IMR-90 (cell line): ENCODE measurements around the gene SYNGR2. TPM values are rescaled to one million over a fixed set of nuclear protein-coding genes. Genes with fewer than 3 reads are reported as not detected.

Experiments
- ATAC-seq: fragments of 200-7000 bp; cut with Tn5 transposase; 2 replicates; pipeline ENCODE4 v1.9.1; 2020; ENCODE audit warnings: low read depth, mild to moderate bottlenecking, moderate library complexity
- BruUV-seq: library from RNA; stranded (reverse); fragments of 400-500 nt; replicated peaks from 2 replicates; lab custom pipeline; 2021; lab: Mats Ljungman, UMichigan
- CTCF ChIA-PET: fragments of 300-600 bp; formaldehyde crosslinking; extraction: SDS; loops from one replicate; lab custom pipeline; 2021; ENCODE audit warnings: antibody characterized with exemption; lab: Yijun Ruan, JAX
- POLR2A ChIA-PET: fragments of 300-600 bp; sonication (Branson Sonifier 250); formaldehyde crosslinking; loops from one replicate; lab custom pipeline; 2022; ENCODE audit warnings: antibody characterized with exemption; ENCODE audit not compliant: unreplicated experiment; lab: Charles Lee
- DNase-seq: peaks from one replicate; pipeline ENCODE4 v3.0.0; 2013
- H2AFZ ChIP-seq: replicated peaks from 2 replicates; pipeline ENCODE3; 2013; ENCODE audit warnings: low read length, mild to moderate bottlenecking; ENCODE audit not compliant: poor library complexity
- H2AK5ac ChIP-seq: 2 replicates; pipeline ENCODE4 v1.6.1; 2013; ENCODE audit warnings: low read depth, low read length, inconsistent platforms
- H2AK9ac ChIP-seq: replicated peaks from 2 replicates; pipeline ENCODE3; 2013; ENCODE audit warnings: mild to moderate bottlenecking, low read depth, low read length, moderate library complexity; ENCODE audit not compliant: poor library complexity
- H2BK120ac ChIP-seq: 2 replicates; pipeline ENCODE4 v1.6.1; 2013; ENCODE audit warnings: low read depth, low read length, inconsistent platforms
- H2BK15ac ChIP-seq: 3 replicates; pipeline ENCODE4 v1.6.1; 2013; ENCODE audit warnings: low read depth, low read length, inconsistent platforms
- H2BK20ac ChIP-seq: 2 replicates; pipeline ENCODE4 v1.6.1; 2013; ENCODE audit warnings: low read depth, mild to moderate bottlenecking, inconsistent platforms, low read length, moderate library complexity
- H2BK5ac ChIP-seq: 2 replicates; pipeline ENCODE4 v1.6.1; 2013; ENCODE audit warnings: mild to moderate bottlenecking, low read depth, low read length, inconsistent platforms; ENCODE audit not compliant: poor library complexity, severe bottlenecking
- H3K14ac ChIP-seq: replicated peaks from 2 replicates; pipeline ENCODE4 v1.6.1; 2013; ENCODE audit warnings: low read depth, low read length, inconsistent platforms
- H3K18ac ChIP-seq: 2 replicates; pipeline ENCODE4 v1.6.1; 2013; ENCODE audit warnings: low read depth, low read length, control low read depth
- H3K23ac ChIP-seq: 2 replicates; pipeline ENCODE4 v1.6.1; 2013; ENCODE audit warnings: low read depth, low read length, inconsistent platforms
- H3K27ac ChIP-seq: 2 replicates; pipeline ENCODE4 v1.5.1; 2013; ENCODE audit warnings: mild to moderate bottlenecking, control low read depth, low read length; ENCODE audit not compliant: insufficient read depth
- H3K27me3 ChIP-seq: 2 replicates; pipeline ENCODE4 v1.6.1; 2013; ENCODE audit warnings: low read length; ENCODE audit not compliant: control insufficient read depth, insufficient read depth
- H3K36me3 ChIP-seq: 2 replicates; pipeline ENCODE4 v1.6.1; 2013; ENCODE audit warnings: low read length, mixed read lengths; ENCODE audit not compliant: control insufficient read depth, insufficient read depth
- H3K4ac ChIP-seq: 2 replicates; pipeline ENCODE4 v1.6.1; 2013; ENCODE audit warnings: low read depth, low read length, inconsistent platforms
- H3K4me1 ChIP-seq: 2 replicates; pipeline ENCODE4 v1.6.1; 2013; ENCODE audit warnings: low read length, mixed read lengths; ENCODE audit not compliant: control insufficient read depth, insufficient read depth
- H3K4me2 ChIP-seq: 2 replicates; pipeline ENCODE4 v1.6.1; 2013; ENCODE audit warnings: low read depth, mild to moderate bottlenecking, control low read depth, low read length, moderate library complexity
- H3K4me3 ChIP-seq: 2 replicates; pipeline ENCODE4 v1.5.1; 2013; ENCODE audit warnings: low read depth, mild to moderate bottlenecking, control low read depth, low read length, moderate library complexity; ENCODE audit not compliant: insufficient read depth
- H3K56ac ChIP-seq: 2 replicates; pipeline ENCODE4 v1.6.1; 2013; ENCODE audit warnings: low read length, inconsistent platforms; ENCODE audit not compliant: insufficient read depth; ENCODE audit errors: extremely low read depth
- H3K79me1 ChIP-seq, 2 experiments: 2 replicates each; pipeline ENCODE4 v1.6.1; 2013; ENCODE audit warnings: low read length in 2 of 2, inconsistent platforms in 1 of 2, low read depth in 1 of 2
- H3K9ac ChIP-seq: 2 replicates; pipeline ENCODE4 v1.6.1; 2013; ENCODE audit warnings: low read depth, low read length, control low read depth
- H3K9me1 ChIP-seq: 2 replicates; pipeline ENCODE4 v1.6.1; 2013; ENCODE audit warnings: low read length, inconsistent platforms; ENCODE audit not compliant: insufficient read depth
- H3K9me3 ChIP-seq: 2 replicates; pipeline ENCODE4 v1.6.1; 2013; ENCODE audit warnings: low read length; ENCODE audit not compliant: control insufficient read depth, insufficient read depth
- H4K20me1 ChIP-seq: 2 replicates; pipeline ENCODE4 v1.6.1; 2013; ENCODE audit warnings: low read length, inconsistent platforms; ENCODE audit not compliant: insufficient read depth
- H4K5ac ChIP-seq: 2 replicates; pipeline ENCODE4 v1.6.1; 2013; ENCODE audit warnings: mild to moderate bottlenecking, low read depth, low read length, control low read depth
- H4K8ac ChIP-seq, 2 experiments: 2 replicates each; pipeline ENCODE4 v1.6.1; 2013; ENCODE audit warnings: low read depth in 2 of 2, low read length in 2 of 2, control low read depth in 1 of 2, inconsistent platforms in 1 of 2
- H4K91ac ChIP-seq: 2 replicates; pipeline ENCODE4 v1.6.1; 2013; ENCODE audit warnings: low read depth, low read length, inconsistent platforms; ENCODE audit not compliant: insufficient read depth
- CEBPB ChIP-seq: IDR thresholded peaks from 2 replicates; pipeline ENCODE4 v1.6.1; 2012; ENCODE audit warnings: low read depth, low read length, improper control_type of control experiment
- CTCF ChIP-seq: conservative IDR thresholded peaks from 2 replicates; pipeline ENCODE4 v1.5.1; 2012; ENCODE audit warnings: mild to moderate bottlenecking, low read depth, low read length, improper control_type of control experiment
- ELK1 ChIP-seq: fragments of 150-350 bp; IDR thresholded peaks from 2 replicates; pipeline ENCODE4 v1.6.1; 2016; ENCODE audit warnings: low read depth, mild to moderate bottlenecking, low read length, moderate library complexity, borderline replicate concordance
- POLR2A ChIP-seq: IDR thresholded peaks from 2 replicates; pipeline ENCODE4 v1.6.1; 2012; ENCODE audit warnings: mild to moderate bottlenecking, low read depth, low read length
- RAD21 ChIP-seq: IDR thresholded peaks from 2 replicates; pipeline ENCODE4 v1.6.1; 2012; ENCODE audit warnings: low read length, improper control_type of control experiment
- USF2 ChIP-seq: fragments of 150-350 bp; IDR thresholded peaks from 2 replicates; pipeline ENCODE4 v1.6.1; 2017; ENCODE audit warnings: mild to moderate bottlenecking, antibody characterized with exemption, low read length, low read depth
- WGBS, 2 experiments: methylation state at CpG; one replicate each; pipeline versions ENCODE4 v1.1.5 to v1.1.7; 2013; ENCODE audit warnings: missing lambda C conversion rate in 2 of 2; ENCODE audit not compliant: insufficient read length in 1 of 2; ENCODE audit errors: extremely low coverage in 2 of 2; 5-methylcytosine and 5-hydroxymethylcytosine counted together
- dilution Hi-C: fragments of 300-500 bp; cut with HindIII; formaldehyde crosslinking; loops from one replicate; pipeline ENCODE4 v1.14.3; 2018; ENCODE audit warnings: low sequenced_read_pairs; ENCODE audit not compliant: unreplicated experiment
- in situ Hi-C: fragments of 300-500 bp; cut with MboI; formaldehyde crosslinking; loops from 3 replicates; pipeline ENCODE4 v1.14.3; 2019; ENCODE audit warnings: low sequenced_read_pairs, inconsistent platforms, mixed read lengths
- intact Hi-C: fragments of 100-400 bp; cut with micrococcal nuclease; formaldehyde crosslinking; loops from 2 replicates; pipeline ENCODE4 v1.10.0; 2022
- polyA plus RNA-seq, 3 experiments: library from polyadenylated mRNA; depleted of rRNA; stranded (reverse); fragments of >200 nt; gene quantifications; 2 replicates each; pipeline ENCODE4 v1.2.3, GENCODE V29; 2012; ENCODE audit warnings: low replicate concordance in 1 of 3
- total RNA-seq: library from RNA; depleted of rRNA; stranded (reverse); fragments of >200 nt; gene quantifications from 2 replicates; pipeline ENCODE4 v1.2.3, GENCODE V29; 2012

Gene SYNGR2
- total and polyA plus RNA-seq, 2 of the 4 experiments (the other 2 are of a cell fraction), result 11.1 to 63.1 TPM

- H3K27me3 ChIP-seq, result peaks cover 52% of the 10 kb centered on the region
- no peak overlapping the region for H3K4me2 ChIP-seq
- no peak overlapping the region for H3K9ac ChIP-seq
- no TSS peak for BruUV-seq
- no peak overlapping the region for H2BK15ac ChIP-seq
- H2AK5ac ChIP-seq, result no peak overlapping the region
- TF ChIP-seq ELK1 (no peak), CEBPB (no peak), RAD21 (no peak), CTCF (no peak), POLR2A (no peak), USF2 (no peak)
- no peak overlapping the region for H3K14ac ChIP-seq
- no peaks in the 10 kb centered on the region for H3K9me3 ChIP-seq
- CTCF ChIA-PET, result no interaction called here
- no peaks in the 10 kb centered on the region for H3K36me3 ChIP-seq
- POLR2A ChIA-PET, result no interaction called here
- no peak overlapping the region for H2BK5ac ChIP-seq
- no peaks in the 10 kb centered on the region; the same call in 1 of the 2 replicates for H4K20me1 ChIP-seq
- H4K5ac ChIP-seq, result no peak overlapping the region
- H3K4ac ChIP-seq, result no peak overlapping the region
- H3K23ac ChIP-seq, result no peak overlapping the region
- H3K9me1 ChIP-seq, result no peaks in the 10 kb centered on the region
- no peak overlapping the region for H2AFZ ChIP-seq
- H3K4me1 ChIP-seq, result peaks cover 2% of the 10 kb centered on the region; the same call in 1 of the 2 replicates
- H2AK9ac ChIP-seq, result no peak overlapping the region
- no peak overlapping the region for H3K4me3 ChIP-seq
- intact Hi-C loops (no loop called here), in situ Hi-C loops (no loop called here), dilution Hi-C loops (no loop called here)
- no peaks in the 10 kb centered on the region for H3K79me1 ChIP-seq
- H2BK20ac ChIP-seq, result no peak overlapping the region
- H4K8ac ChIP-seq, result no peak overlapping the region
- no peak overlapping the region for H3K27ac ChIP-seq
- no peak overlapping the region for H2BK120ac ChIP-seq
- no peak for DNase-seq
- WGBS, 2 experiments, result 100% methylated on average over 1 of the region's 6 CpGs; no CpG with 5 or more reads in 1 of the 2 experiments
- no peak overlapping the region for H3K18ac ChIP-seq
- no peak overlapping the region for H3K56ac ChIP-seq
- no peak for ATAC-seq
- H4K91ac ChIP-seq, result no peak overlapping the region
These were observed 41.5 kb upstream of the SYNGR2 start for GRCh38 chr17:78126895-78127238.
